H4 (cell line): ENCODE data around the gene KIZ. TPM values are rescaled to one million over a fixed set of nuclear protein-coding genes. Genes with fewer than 3 reads are reported as not detected.

Source experiments
- DNase-seq: peaks from one replicate; pipeline ENCODE4 v3.0.0-alpha.2; 2015; ENCODE audit warnings: low spot score
- total RNA-seq: library from RNA; depleted of rRNA; stranded (reverse); fragments of >200 nt; shearing (Covaris generic); gene quantifications from 2 replicates; pipeline ENCODE4 v1.2.3, GENCODE V29; 2014

Gene KIZ
- total RNA-seq, 1 experiment from 2014 or later = 11.1 TPM

DNA sequence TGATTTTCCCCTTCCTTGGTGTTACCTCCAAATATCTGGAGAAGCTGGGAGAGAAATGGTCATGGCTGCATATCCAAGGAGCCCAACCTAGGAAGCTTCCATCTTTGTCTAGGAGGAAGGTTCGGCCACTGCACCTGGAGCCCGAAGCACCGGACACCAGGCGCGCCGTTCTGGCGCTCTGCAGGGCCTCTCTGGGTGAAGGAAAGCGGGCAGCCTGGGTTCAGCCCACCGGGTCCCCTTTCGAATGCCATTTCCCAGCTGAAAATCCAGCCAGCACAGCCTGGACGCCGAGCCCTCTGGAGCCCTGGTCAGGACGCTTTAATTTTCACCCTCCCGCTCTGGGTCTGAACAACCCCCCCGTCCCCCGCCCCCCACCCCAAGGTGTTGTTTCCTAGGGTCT lies 21.0 kb upstream of the KIZ start:
- DNase-seq = no peak

DNA sequence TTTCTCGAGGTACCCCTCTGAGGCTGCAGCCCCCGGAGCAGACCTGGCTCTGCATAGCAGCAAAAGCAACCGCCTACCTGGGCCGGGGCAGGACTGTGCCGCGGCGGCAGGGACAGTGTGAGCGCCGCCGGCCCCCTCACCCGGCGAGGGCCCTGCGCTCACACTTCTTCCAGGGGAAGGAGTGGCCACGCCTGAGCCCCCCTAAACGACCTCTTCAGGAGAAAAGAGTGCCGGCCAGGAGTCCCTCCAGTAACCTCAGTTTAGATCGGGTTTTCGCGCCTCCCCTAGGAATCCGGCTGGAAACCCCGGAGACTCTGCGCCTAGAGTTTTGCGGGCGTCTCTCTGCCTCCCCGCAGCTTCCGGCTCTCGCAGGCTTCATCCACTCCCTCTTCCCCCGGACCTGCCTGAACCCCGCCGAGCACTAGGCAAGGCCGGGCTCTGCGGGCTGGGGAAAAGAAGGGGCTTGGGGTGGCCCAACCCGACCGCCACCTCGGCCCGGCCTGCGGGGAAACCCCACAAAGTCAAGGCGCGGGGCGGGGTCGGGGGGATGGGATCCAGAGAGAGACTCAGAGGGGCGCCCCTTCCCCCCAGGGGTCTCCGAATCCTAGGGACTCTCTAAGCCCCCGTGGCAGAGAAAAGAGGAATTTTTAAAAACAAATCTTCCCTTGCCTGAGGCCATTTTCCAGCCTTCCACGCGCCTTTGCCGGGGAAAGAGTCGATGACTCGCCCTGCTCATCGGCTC lies 20.3 kb upstream of the KIZ start:
- no peak for DNase-seq

DNA sequence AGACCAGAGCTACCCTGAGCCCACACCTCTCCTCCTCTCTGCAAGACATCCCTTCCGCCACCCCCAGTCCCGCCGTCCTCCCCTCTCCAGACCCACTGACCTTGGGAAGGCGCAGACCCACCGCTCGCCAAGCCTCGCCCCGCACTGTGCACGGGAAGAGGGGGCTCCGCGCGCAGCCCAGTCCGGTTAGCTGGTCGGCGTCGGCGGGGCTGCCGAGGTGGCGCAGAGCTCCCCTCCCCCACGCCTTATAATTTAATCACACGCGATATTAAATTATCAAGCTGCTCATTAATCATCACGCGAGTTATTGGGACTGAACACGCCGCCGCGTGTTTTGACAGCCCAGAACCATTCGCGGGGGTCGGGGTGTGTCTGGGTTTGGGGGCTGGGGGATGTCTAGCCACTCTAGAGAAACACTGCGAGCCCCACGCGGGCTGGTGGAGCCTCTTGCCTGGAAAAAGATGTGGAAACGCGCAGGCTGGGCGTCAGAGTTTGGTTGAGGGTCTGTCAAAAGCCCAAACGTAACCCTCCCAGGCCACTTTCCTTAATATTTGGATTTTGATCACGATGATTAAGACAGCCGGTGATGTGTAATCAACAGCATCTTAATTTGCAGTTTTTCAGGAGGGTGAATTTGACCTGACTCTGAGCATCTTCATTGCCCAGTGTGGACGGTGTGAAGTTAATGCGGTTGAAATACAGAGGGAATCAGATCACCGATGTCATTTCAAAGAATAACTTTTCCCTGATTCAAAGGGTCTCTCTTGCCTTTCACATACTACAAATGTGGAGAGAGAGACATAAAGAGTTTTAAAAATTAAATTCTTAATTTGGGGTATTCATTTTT lies 19.5 kb upstream of the KIZ start, which contains the start of gene LINC00237:
Gene LINC00237, minus strand, starts transcription at position 188 of the 847 bp plus-strand sequence.
- DNase-seq = no peak

DNA sequence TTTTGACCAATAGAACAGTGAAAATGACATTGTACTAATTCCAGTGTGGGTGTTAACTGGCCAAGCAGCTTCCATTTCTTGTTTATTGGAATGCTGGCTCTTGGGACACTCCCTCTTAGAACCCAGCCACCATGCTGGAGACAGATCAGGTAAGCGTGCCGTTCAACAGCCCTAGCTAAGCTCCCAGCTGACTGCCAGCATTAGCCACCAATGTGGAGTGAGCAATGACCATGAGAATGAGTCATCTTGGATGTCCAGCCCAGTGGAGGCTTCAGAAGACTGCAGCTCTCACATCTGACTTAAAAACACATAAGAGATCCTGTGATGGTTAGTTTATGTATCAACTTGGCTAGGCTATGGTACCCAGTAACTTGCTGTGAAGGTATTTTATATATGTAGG lies 16.7 kb upstream of the KIZ start:
- no peak for DNase-seq

DNA sequence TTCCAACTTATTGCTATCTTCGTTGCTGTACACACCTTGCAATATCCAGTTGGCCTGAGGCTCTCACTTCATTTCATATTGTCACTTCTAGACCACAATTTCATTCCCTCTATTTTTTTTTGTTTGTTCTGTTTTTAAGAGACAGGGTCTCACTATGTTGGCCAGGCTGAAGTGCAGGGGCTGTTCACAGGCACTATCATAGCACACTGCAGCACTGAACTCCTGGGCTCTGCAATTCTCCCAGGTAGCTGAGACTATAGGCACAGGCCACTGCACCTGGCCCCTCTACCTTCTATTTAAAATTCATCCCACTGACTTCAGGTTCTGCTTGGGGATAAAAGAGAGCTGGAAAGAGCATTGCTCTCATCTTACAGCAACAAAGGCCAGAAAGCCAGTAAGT lies 15.1 kb upstream of the KIZ start:
- no peak for DNase-seq

DNA sequence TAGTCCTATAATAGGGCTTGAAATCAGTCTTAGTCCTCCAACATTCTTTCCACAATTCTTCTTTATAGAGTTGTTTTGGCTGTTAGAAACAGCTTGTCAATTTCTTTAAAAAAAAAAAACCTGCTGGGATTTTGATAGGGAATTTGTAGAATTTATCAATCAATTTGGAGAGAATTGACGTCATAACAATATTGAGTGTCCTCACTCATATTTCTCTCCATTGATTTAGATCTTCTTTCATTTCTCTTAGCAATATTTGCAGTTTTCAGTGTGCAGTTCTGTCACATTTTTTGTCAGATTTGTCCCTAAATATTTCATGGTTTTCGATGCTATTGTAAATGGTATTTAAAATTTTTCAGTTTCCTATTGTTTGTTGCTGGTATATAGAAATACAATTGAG lies 14.5 kb upstream of the KIZ start:
- DNase-seq = no peak

DNA sequence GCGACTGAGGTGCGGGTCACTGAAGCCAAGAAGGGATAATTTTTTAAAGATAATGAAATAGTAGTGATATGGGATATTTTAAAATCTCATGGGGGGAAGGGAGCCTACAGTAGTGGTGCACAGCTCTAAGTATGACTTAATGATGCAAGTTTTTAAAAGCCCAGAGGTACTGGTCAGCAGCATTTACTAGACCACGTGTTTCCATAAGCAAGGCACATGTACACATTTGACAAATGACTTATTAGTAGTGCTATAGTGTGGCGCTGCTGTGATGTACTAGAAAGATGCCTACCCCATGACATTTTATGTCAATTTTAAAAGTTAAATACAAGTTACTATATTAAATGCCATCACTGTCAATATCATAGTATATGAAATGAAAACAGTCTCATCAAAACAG lies 12.2 kb upstream of the KIZ start:
- DNase-seq = no peak

DNA sequence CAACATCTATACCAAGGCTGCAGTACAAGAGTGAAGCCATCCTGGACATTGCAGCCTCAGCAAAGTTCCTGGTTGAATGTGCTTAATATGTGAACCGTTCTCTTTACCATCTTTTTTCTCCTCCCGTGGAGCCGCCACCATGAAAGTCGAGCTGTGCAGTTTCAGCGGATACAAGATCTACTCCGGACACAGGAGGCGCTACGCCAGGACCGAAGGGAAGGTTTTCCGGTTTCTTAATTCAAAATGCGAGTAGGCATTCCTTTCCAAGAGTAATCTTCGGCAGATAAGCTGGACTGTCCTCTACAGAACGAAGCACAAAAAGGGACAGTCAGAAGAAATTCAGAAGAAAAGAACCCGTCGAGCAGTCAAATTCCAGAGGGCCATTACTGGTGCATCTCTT lies 11.3 kb upstream of the KIZ start:
- no peak for DNase-seq

DNA sequence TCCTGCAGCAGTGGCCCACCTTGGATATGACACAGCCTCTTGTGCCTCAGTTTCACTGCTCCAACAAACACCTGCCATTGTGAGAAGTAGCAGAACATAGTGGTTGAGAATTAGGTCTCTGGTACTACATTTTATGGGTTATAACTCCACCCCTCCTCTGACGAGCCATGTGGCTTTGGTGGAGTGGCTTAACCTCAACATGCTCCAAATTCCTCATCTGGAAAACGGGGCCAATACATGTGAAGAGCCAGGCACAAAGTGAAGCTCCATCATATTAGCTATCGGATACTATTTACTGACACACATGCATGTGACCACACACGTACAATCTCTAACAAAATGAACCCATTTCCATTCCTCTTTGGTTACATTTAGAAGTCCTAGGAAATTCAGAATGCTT lies 8.4 kb upstream of the KIZ start:
- DNase-seq = no peak

DNA sequence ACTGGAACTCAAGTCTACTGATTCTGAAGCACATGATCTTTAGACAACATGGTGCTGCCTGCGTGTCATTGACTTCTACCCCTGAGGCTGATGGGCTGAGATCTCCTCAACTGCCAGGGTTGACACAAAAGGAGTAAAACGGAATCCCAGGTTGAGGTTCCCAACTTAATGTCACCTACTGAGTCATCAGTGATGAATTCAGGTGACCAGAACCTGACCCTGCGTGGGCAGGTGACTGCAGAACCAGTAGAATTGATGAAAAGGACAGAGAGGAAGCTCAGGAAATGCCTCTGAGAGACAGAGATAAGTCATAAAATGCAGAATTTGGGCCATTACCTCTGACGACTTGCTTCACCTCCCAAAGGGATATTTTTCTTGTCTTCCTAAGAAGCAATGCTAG lies 7.7 kb upstream of the KIZ start:
- no peak for DNase-seq

DNA sequence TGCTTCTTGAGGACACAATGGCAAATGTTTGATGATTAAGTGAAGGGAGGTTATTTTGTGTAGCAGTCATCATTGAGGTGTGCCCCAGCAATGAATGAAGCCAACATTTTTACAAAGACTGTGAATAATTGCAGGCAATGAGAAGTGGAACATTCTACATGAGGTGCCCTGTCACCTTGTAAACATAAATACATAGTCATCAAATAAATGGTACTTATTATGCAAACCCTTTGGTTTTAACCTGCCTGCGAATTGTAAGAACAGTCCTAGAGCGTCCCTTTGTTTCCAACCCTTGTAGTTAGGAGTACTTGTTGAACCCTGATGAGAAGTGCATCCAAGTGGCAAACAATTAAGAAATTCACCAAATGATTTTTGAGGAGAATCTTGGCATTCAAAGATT lies 7.1 kb upstream of the KIZ start:
- DNase-seq = no peak

DNA sequence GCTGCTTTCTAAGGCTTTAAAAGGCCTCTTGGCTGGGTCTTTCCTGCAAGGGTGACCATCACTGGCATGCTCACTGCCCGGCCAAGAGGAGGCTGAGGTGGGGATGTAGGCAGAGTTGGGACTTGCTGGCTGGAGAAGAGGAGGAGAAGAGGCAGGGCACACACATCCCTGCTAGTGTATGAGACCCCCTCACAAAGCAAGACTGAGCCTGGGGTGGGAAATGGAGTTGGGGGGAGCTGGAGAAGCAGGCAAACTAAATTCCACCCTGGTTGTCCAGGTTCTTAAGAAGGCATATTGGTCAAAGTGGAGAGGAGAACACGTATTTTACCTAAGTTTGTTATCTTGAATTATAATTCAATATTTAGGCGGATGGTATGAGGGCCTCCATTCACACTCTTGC lies 1.7 kb upstream of the KIZ start:
- no peak for DNase-seq

DNA sequence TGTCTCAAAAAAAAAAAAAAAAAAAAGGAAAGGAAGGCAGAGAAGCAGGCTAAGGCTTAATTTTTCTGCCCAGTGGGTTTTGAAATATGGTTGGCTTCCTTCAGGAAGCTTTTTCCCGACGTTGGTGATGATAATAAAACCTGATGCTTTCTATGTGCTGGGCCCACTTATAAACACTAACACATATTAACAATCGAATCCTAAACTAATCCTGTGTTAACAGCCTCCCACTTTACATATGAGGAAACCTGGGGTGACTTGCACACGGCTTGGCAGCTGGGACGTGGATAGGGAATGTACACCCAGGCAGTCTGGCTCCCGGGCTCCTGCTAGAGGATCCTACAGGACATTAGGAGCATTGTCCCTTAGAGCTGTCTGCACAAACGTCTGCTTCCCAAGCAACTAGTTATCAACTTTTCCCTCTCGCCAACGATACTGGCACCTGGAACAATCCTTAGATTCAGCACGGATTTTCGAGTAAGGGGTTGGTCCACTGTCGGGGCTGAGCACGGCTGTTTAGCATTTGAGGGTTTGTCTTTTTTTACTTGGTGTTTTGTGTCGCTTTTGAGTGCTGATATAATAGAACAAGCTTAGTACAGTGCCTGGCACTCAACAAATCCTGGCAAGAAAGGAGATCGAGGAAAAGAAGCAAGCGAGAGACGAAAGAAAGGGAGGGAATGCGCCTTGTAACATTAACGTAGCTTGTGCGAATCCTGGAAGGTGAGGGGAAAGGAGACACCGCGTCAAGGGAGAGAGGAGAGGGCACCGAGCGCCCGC lies 622 bp upstream of the KIZ start:
- DNase-seq = peak; percentile 54

DNA sequence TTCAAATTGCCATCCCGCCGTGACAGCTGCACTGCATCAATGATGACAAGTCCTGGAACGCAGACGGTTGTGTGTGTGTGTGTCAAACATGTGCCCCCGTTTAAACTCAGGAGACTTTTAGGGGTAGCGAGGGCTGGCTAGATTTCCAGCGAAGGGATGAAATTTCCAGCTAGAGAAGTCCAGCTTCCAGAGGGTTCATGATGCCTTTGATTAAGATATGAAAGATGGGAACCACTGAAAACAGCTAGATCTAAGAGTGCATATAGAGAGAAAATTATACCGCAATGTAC lies 644 bp downstream of the KIZ start:
- DNase-seq = no peak

DNA sequence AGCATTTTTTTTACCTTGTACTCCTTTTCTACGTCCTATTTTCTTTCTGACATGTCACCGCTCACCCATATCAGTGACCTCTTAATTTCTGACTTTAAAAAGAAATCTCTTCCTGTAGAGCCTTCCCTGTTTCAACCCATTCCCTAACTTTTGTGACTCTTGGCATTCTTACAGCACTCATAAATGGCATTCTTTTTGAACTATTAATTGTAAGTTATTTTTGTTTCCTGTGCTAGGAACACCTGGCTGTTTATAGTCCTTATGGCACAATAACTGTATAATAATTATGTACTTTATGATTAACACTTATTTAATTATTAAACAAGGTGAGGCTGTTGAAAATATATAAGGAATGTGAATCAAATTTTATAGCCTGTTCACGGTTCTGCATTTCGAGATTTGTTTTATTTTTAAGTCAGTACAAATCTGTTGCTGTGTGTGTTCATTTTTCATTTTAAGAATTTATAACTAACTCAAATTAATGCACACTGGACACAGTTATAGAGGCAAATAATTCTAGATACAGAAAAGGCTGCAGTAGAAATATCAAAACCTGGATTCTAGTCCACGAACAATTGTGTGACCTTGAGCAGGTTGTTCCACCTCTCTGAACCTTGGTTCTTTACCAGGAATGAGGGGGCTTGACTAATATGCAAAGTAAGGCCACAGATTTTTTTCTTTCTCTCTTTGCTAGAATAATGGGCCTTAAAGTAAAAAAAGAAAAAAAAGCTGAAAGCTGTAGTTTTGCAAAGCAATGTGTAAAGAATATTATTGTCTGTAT lies 1.5 kb downstream of the KIZ start:
- DNase-seq = no peak

DNA sequence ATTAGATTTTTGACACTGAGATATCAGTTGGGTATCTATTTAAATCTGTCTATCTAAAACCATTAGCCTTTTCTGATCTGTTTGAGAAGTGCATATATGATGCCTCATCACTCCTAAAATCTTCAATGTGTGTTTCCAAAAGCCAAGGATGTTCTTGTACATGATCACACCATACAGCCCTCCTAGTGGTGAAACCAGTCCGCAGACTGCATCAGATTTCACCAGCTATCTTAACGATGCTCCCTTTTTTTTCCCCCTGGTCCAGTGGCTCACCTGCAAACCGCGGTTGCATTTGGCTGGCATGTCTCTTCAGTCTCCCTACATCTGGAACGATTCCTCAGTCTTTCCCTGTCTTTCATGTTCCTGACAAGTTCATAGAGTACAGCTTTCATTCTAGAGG lies 4.0 kb downstream of the KIZ start:
- no peak for DNase-seq

DNA sequence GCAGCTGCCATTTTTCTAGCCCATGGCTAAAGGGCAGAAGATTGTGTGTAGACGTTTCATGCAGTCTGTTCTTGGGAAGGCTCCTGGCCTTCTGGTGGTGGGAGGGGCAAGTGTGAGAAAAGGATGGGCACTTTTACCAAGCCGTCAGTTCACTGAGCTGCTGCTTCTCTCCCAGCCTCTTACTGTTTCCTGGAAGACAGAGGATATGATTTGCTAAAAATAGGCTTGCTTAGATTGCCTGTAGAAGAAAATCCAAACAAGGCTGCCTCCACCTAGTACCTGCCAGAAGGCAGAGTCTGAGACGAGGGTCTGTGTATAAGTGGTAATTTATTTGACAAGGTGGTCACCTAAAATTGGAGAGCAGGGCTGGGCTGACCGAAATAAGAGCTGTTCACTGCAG lies 7.5 kb downstream of the KIZ start:
- DNase-seq = no peak

DNA sequence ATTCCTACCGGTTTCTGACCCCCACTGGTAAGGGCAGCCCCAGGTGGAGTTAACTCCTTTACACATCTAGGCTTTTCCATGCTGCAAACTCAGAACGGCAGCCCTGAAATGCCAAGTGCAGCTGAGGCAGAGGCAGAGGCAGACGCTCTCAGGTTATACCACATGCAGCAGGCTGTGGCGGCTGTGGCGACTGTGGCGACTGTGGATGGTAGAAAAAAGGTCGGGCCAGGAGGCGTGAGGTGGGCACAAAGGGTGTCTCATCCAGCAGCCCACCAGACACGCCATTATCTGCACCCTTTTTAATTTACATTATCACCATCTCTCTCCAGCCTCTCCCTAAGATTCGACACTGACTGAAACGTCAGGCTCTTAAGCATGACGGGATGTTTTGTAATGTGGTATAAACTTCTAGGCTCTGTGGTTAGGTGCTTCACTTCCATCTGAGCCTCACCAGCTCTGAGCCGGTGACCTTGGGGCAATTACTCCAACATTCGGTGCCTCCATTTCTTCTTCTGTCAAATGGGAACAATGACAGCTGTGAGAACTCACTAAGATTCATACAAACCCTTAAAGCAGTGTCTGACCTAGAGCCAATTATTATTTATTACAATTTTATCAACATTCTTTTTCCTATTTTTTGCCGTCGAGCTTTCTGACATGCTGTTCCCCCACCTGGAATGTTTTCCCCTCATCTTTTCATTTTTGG lies 8.2 kb downstream of the KIZ start:
- DNase-seq = no peak

DNA sequence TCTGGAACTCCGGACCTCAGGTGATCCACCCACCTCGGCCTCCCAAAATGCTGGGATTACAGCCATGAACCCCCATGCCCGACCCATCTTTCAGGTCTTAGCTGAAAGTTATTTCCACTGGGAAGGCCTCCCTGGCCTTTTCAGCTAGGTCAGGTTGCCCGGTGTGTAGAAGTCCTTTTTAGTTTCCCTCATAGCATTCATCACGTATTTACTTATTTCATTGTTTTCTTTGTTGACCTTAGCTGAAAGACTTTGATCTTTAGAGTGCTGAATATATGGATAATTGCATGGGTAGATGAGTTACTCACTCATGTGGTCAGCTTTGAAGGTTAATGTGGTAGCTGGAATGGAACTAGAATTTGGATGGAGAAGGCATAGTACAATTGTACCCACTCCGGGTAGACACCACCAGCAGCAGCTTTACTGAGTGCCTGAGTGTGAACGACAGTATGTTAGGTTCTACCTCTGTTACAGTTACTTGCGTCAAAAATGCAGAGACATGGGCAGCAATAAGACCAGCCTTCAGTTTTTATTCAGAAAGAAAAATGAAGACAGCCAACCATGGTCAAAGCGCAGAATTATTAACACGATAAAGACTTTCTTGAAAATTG lies 9.1 kb downstream of the KIZ start:
- no peak for DNase-seq

DNA sequence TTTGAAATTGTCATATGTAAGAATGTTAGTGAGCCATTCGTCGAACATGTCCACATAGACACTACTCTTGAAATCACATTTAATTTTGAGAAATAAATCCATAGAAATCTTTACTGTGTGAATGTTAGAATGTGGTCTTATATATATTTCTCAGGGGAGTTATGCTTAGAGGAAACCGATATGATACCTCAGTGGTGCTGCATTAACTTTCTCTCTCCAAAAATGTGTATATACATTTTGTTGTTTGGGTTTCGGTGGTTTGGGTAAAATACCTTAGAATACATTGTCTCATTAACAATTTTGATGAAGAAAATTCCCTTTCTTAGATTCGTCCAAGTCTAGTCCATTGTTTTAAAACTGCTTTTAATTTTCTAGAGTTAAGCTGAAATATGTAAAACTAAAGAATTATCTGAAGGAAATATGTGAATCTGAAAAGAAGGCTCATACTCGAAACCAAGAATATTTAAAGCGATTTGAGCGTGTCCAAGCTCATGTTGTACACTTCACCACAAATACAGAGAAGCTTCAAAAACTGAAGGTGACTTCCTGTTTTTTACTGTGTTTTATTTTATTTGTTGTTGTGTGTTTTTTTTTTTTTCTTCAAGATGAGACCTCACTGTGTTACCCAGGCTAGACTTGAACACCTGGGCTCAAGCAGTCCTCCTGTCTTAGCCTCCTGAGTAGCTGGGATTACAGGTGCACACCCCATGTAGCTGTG lies 10.3 kb downstream of the KIZ start:
- no peak for DNase-seq
